WTC11 (cell line): Measurements from ENCODE around the gene EYS. TPM values are rescaled to one million over a fixed set of nuclear protein-coding genes. Genes with fewer than 3 reads are reported as not detected.

Source experiments
- ATAC-seq: fragments of 200-7000 bp; cut with Tn5 transposase; 2 replicates; pipeline ENCODE4 v1.10.0; 2021; ENCODE audit warnings: mild to moderate bottlenecking, moderate library complexity
- CTCF ChIA-PET: fragments of 300-600 bp; sonication (Branson Sonifier 250); formaldehyde crosslinking; loops from one replicate; lab custom pipeline; 2021; ENCODE audit warnings: antibody characterized with exemption; lab: Charles Lee
- POLR2A ChIA-PET: fragments of 350-600 bp; sonication (Branson Sonifier 250); formaldehyde crosslinking; loops from one replicate; lab custom pipeline; 2021; ENCODE audit warnings: antibody characterized with exemption; lab: Charles Lee
- DNase-seq: peaks from one replicate; pipeline ENCODE4 v3.0.0; 2021; ENCODE audit warnings: low spot score
- H3K27ac Mint-ChIP-seq: 2 replicates; pipeline ENCODE4 v1.8.0; 2021; ENCODE audit warnings: mixed read lengths
- H3K27me3 Mint-ChIP-seq: 2 replicates; pipeline ENCODE4 v1.8.0; 2021; ENCODE audit warnings: low read depth, mild to moderate bottlenecking, moderate library complexity, mixed read lengths
- H3K36me3 Mint-ChIP-seq: 2 replicates; pipeline ENCODE4 v1.8.0; 2021; ENCODE audit warnings: mixed read lengths
- H3K4me1 Mint-ChIP-seq: 2 replicates; pipeline ENCODE4 v1.8.0; 2022; ENCODE audit warnings: mixed read lengths
- H3K4me3 Mint-ChIP-seq: 2 replicates; pipeline ENCODE4 v1.8.0; 2021; ENCODE audit warnings: mild to moderate bottlenecking, moderate library complexity, mixed read lengths
- H3K9me3 Mint-ChIP-seq: 2 replicates; pipeline ENCODE4 v1.8.0; 2021; ENCODE audit warnings: mixed read lengths
- CBFB ChIP-seq: sonication (generic); formaldehyde crosslinking; IDR thresholded peaks from 2 replicates; pipeline ENCODE4 v1.8.1; 2022; ENCODE audit warnings: mild to moderate bottlenecking, low read depth, missing genetic modification reagents
- CREM ChIP-seq: sonication (generic); formaldehyde crosslinking; IDR thresholded peaks from 2 replicates; pipeline ENCODE4 v1.8.1; 2022; ENCODE audit warnings: mild to moderate bottlenecking, missing genetic modification reagents, moderate library complexity
- E2F5 ChIP-seq: sonication (generic); formaldehyde crosslinking; IDR thresholded peaks from 2 replicates; pipeline ENCODE4 v1.8.1; 2022; ENCODE audit warnings: mild to moderate bottlenecking, moderate library complexity, missing genetic modification reagents
- ERG ChIP-seq: fragments of 250-450 bp; sonication (Bioruptor Pico); IDR thresholded peaks from 2 replicates; pipeline ENCODE4 v1.8.0; 2021; ENCODE audit warnings: mild to moderate bottlenecking
- ETV6 ChIP-seq: sonication (generic); formaldehyde crosslinking; IDR thresholded peaks from 2 replicates; pipeline ENCODE4 v1.8.1; 2022; ENCODE audit warnings: mild to moderate bottlenecking, missing genetic modification reagents
- FOXK1 ChIP-seq: sonication (generic); formaldehyde crosslinking; IDR thresholded peaks from 2 replicates; pipeline ENCODE4 v1.8.0; 2022; ENCODE audit warnings: mild to moderate bottlenecking, moderate library complexity, missing genetic modification reagents
- HMGA2 ChIP-seq: fragments of 250-450 bp; sonication (Bioruptor Pico); IDR thresholded peaks from 2 replicates; pipeline ENCODE4 v1.4.0; 2021; ENCODE audit warnings: mild to moderate bottlenecking, moderate library complexity
- IRF2 ChIP-seq: sonication (generic); formaldehyde crosslinking; IDR thresholded peaks from 2 replicates; pipeline ENCODE4 v1.8.0; 2022; ENCODE audit warnings: low read depth, missing genetic modification reagents, borderline replicate concordance
- MXD4 ChIP-seq: fragments of 250-450 bp; sonication (Bioruptor Pico); IDR thresholded peaks from 2 replicates; pipeline ENCODE4 v1.8.0; 2021; ENCODE audit warnings: mild to moderate bottlenecking, moderate library complexity, borderline replicate concordance
- NFATC4 ChIP-seq: fragments of 250-450 bp; sonication (Bioruptor Pico); IDR thresholded peaks from 2 replicates; pipeline ENCODE4 v1.9.0; 2021; ENCODE audit warnings: mild to moderate bottlenecking
- NR1H2 ChIP-seq: sonication (generic); formaldehyde crosslinking; IDR thresholded peaks from 2 replicates; pipeline ENCODE4 v1.9.0; 2021; ENCODE audit warnings: mild to moderate bottlenecking, moderate library complexity, missing genetic modification reagents
- PREB ChIP-seq: sonication (generic); formaldehyde crosslinking; IDR thresholded peaks from 2 replicates; pipeline ENCODE4 v1.8.1; 2022; ENCODE audit warnings: mild to moderate bottlenecking, missing genetic modification reagents, moderate library complexity, borderline replicate concordance
- PRRX2 ChIP-seq: fragments of 250-450 bp; sonication (Bioruptor Pico); IDR thresholded peaks from 2 replicates; pipeline ENCODE4 v1.8.0; 2021; ENCODE audit warnings: mild to moderate bottlenecking
- SP1 ChIP-seq: sonication (generic); formaldehyde crosslinking; conservative IDR thresholded peaks from 2 replicates; pipeline ENCODE4 v1.8.1; 2022; ENCODE audit warnings: missing genetic modification reagents
- USF2 ChIP-seq: sonication (generic); formaldehyde crosslinking; IDR thresholded peaks from 2 replicates; pipeline ENCODE4 v1.8.1; 2023; ENCODE audit warnings: mild to moderate bottlenecking, missing genetic modification reagents, moderate library complexity
- ZBTB21 ChIP-seq: sonication (generic); formaldehyde crosslinking; IDR thresholded peaks from 2 replicates; pipeline ENCODE4 v1.8.1; 2023; ENCODE audit warnings: mild to moderate bottlenecking, missing genetic modification reagents, borderline replicate concordance
- ZMAT4 ChIP-seq: fragments of 250-450 bp; sonication (Bioruptor Pico); IDR thresholded peaks from 2 replicates; pipeline ENCODE4 v1.9.0; 2021; ENCODE audit warnings: mild to moderate bottlenecking
- ZNF138 ChIP-seq: sonication (generic); formaldehyde crosslinking; conservative IDR thresholded peaks from 2 replicates; pipeline ENCODE4 v1.8.1; 2022; ENCODE audit warnings: mild to moderate bottlenecking, moderate library complexity, missing genetic modification reagents
- ZNF263 ChIP-seq: sonication (generic); formaldehyde crosslinking; IDR thresholded peaks from 2 replicates; pipeline ENCODE4 v1.8.1; 2022; ENCODE audit warnings: low read depth, mild to moderate bottlenecking, moderate library complexity, missing genetic modification reagents
- ZNF281 ChIP-seq: sonication (generic); formaldehyde crosslinking; IDR thresholded peaks from 2 replicates; pipeline ENCODE4 v1.8.0; 2023; ENCODE audit warnings: mild to moderate bottlenecking, missing genetic modification reagents
- ZNF396 ChIP-seq: fragments of 250-450 bp; sonication (Bioruptor Pico); IDR thresholded peaks from 2 replicates; pipeline ENCODE4 v1.8.0; 2021; ENCODE audit warnings: mild to moderate bottlenecking, moderate library complexity, borderline replicate concordance
- ZNF423 ChIP-seq: fragments of 250-450 bp; sonication (Bioruptor Pico); IDR thresholded peaks from 2 replicates; pipeline ENCODE4 v2.1.2; 2022; ENCODE audit warnings: mild to moderate bottlenecking, moderate library complexity
- ZNF512 ChIP-seq: sonication (generic); formaldehyde crosslinking; IDR thresholded peaks from 2 replicates; pipeline ENCODE4 v1.8.1; 2022; ENCODE audit warnings: missing genetic modification reagents, borderline replicate concordance
- total RNA-seq: library from RNA; stranded (reverse); gene quantifications from 3 replicates; pipeline ENCODE4 v1.2.3, GENCODE V29; 2021
- TF ChIP-seq, protein P1 (sequence below): sonication (generic); formaldehyde crosslinking; IDR thresholded peaks from 2 replicates; pipeline ENCODE4 v1.8.0; 2023; ENCODE audit warnings: missing genetic modification reagents

Gene EYS
- total RNA-seq, 1 experiment from 2014 or later: not detected

DNA sequence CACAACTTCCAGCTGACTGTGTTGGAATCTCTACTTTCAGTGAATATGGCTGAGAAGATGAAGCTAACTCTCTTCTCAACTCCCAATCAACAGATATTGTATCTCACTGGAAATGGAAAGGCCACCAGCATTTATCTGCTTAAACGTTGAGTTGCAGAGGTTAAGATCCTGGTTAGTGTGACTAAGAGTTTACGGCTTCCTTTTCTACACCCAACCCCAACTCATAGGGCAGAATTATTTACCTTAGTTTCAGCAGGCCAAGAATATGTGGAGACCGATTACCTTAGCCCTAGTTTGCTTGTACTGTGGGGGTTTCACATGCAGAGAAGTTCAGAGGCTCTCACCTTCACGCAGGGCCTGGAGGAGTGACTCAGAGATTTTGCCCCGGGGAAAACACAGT is 1026.6 kb downstream of the EYS start:
- no peak for DNase-seq
- ChIA-PET CTCF (no interaction called here), POLR2A (no interaction called here)
- TF ChIP-seq ETV6: no peak
- TF ChIP-seq FOXK1 (CRISPR knock-in tag): no peak
- no peak for TF ChIP-seq ZNF396
- TF ChIP-seq ZMAT4: no peak
- TF ChIP-seq NFATC4: no peak
- TF ChIP-seq ZNF512: no peak
- Mint-ChIP-seq H3K9me3 (peaks cover 39% of the 10 kb centered on the region), H3K36me3 (peaks cover 12% of the 10 kb centered on the region), H3K4me3 (no peak overlapping the region), H3K27ac (no peak overlapping the region), H3K4me1 (no peaks in the 10 kb centered on the region), H3K27me3 (peaks cover 21% of the 10 kb centered on the region)
- no peak for ATAC-seq

GRCh38 chr6:64679416-64679815 is 1027.6 kb downstream of the EYS start:
- DNase-seq: no peak
- peaks cover 32% of the 10 kb centered on the region for H3K27me3 Mint-ChIP-seq
- H3K9me3 Mint-ChIP-seq: peaks cover 44% of the 10 kb centered on the region
- H3K4me1 Mint-ChIP-seq: no peaks in the 10 kb centered on the region
- TF ChIP-seq HMGA2 (no peak), ZBTB21 (CRISPR knock-in tag) (no peak), ERG (no peak), CBFB (CRISPR knock-in tag) (no peak), ZNF423 (CRISPR knock-in tag) (no peak), ZNF263 (CRISPR knock-in tag) (no peak), USF2 (no peak), PRRX2 (CRISPR knock-in tag) (no peak), SP1 (CRISPR knock-in tag) (no peak), CREM (no peak), ZNF138 (CRISPR knock-in tag) (no peak)
- TF ChIP-seq, protein P1, sequence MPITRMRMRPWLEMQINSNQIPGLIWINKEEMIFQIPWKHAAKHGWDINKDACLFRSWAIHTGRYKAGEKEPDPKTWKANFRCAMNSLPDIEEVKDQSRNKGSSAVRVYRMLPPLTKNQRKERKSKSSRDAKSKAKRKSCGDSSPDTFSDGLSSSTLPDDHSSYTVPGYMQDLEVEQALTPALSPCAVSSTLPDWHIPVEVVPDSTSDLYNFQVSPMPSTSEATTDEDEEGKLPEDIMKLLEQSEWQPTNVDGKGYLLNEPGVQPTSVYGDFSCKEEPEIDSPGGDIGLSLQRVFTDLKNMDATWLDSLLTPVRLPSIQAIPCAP (CRISPR knock-in tag): no peak
- TF ChIP-seq, all 79 proteins: peak for 0
- no peak for ATAC-seq
- Mint-ChIP-seq H3K36me3 (peaks cover 12% of the 10 kb centered on the region), H3K4me3 (no peak overlapping the region), H3K27ac (no peak overlapping the region)
- CTCF ChIA-PET: no interaction called here
- POLR2A ChIA-PET: no interaction called here

DNA sequence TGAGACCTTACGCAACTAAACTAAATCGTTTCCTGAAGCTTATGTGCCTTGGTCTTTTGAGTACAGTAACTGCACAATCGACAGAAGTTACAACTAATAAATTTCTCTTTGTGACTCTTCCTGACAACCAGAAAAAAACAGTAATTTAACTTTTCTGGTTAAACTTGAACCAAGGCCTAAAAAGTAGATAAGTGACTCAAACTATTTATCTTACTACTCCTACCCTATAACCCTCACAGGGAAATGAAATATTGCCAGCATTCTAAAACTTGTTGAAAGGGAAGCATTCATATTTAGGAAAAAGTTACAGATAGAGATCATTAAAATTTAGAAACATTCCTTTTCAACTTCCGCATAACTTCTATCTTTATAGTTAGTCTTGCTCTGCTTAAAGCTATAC is 1034.4 kb downstream of the EYS start:
- CTCF ChIA-PET: no interaction called here
- no peak for TF ChIP-seq MXD4 (CRISPR knock-in tag)
- no peak for TF ChIP-seq ETV6
- no peak for TF ChIP-seq ZNF423 (CRISPR knock-in tag)
- TF ChIP-seq PRRX2 (CRISPR knock-in tag): no peak
- TF ChIP-seq NR1H2 (CRISPR knock-in tag): no peak
- TF ChIP-seq SP1 (CRISPR knock-in tag): no peak
- no peak for TF ChIP-seq ZNF281
- TF ChIP-seq CREM: no peak
- no peak for TF ChIP-seq PREB (CRISPR knock-in tag)
- TF ChIP-seq IRF2 (CRISPR knock-in tag): no peak
- no peak for TF ChIP-seq E2F5 (CRISPR knock-in tag)
- no peak for TF ChIP-seq NFATC4

More for the DNA sequence above, 1034.4 kb downstream of the EYS start:
- Mint-ChIP-seq H3K36me3 (peaks cover 15% of the 10 kb centered on the region), H3K4me1 (no peaks in the 10 kb centered on the region), H3K27ac (no peak overlapping the region), H3K27me3 (peaks cover 87% of the 10 kb centered on the region), H3K9me3 (peaks cover 33% of the 10 kb centered on the region), H3K4me3 (no peak overlapping the region)
- ATAC-seq: no peak
- POLR2A ChIA-PET: no interaction called here
- DNase-seq: no peak
